ENCODE results near the gene ZNF654. TPM values are rescaled to one million over a fixed set of nuclear protein-coding genes. Genes with fewer than 3 reads are reported as not detected.

Gene ZNF654
- total RNA-seq, 1 experiment from 2014 or later, result 12.9 TPM

- TF ChIP-seq CTCF (IDR thresholded peaks at IDR 0.05; ENCODE audit: unreplicated experiment), result no peak
- no TSS peak for BruUV-seq (replicated peaks)
- Mint-ChIP-seq H3K27ac (ENCODE audit: unreplicated experiment) (no peak overlapping the region), H3K4me3 (ENCODE audit: low read depth, unreplicated experiment) (no peak overlapping the region), H3K36me3 (ENCODE audit: insufficient read depth, unreplicated experiment) (no peaks in the 10 kb centered on the region), H3K4me1 (ENCODE audit: low read depth, unreplicated experiment) (no peaks in the 10 kb centered on the region), H3K27me3 (ENCODE audit: unreplicated experiment) (no peaks in the 10 kb centered on the region), H3K9me3 (ENCODE audit: low read depth, unreplicated experiment) (peaks cover 2% of the 10 kb centered on the region)
- intact Hi-C loops (cut with micrococcal nuclease; ENCODE audit: unreplicated experiment), result no loop called here
- CTCF ChIA-PET, result no interaction called here
- no peak for DNase-seq
These were observed 46.3 kb downstream of the ZNF654 start for GRCh38 chr3:88105325-88105724.

- Mint-ChIP-seq H3K36me3 (ENCODE audit: insufficient read depth, unreplicated experiment) (no peaks in the 10 kb centered on the region), H3K9me3 (ENCODE audit: low read depth, unreplicated experiment) (no peaks in the 10 kb centered on the region), H3K27me3 (ENCODE audit: unreplicated experiment) (no peaks in the 10 kb centered on the region), H3K4me3 (ENCODE audit: low read depth, unreplicated experiment) (no peak overlapping the region), H3K27ac (ENCODE audit: unreplicated experiment) (no peak overlapping the region), H3K4me1 (ENCODE audit: low read depth, unreplicated experiment) (no peaks in the 10 kb centered on the region)
- BruUV-seq (replicated peaks), result no TSS peak
- no peak for TF ChIP-seq CTCF (IDR thresholded peaks at IDR 0.05; ENCODE audit: unreplicated experiment)
- no peak for DNase-seq
- intact Hi-C loops (cut with micrococcal nuclease; ENCODE audit: unreplicated experiment), result loop anchor here (2.0 kb wide), 1 partner anchor 107 kb away; no protein-coding TSS in a partner anchor
- CTCF ChIA-PET, result interaction anchor here (0.6 kb wide), 1 partner anchor 15 kb away, joined by 3 read pairs; no protein-coding TSS in a partner anchor
These were observed 53.2 kb downstream of the ZNF654 start for GRCh38 chr3:88112289-88112688.

GRCh38 chr3:88113311-88114162, 54.5 kb downstream of the ZNF654 start:
- TF ChIP-seq CTCF (IDR thresholded peaks at IDR 0.05; ENCODE audit: unreplicated experiment), result peak; percentile 63
- BruUV-seq (replicated peaks), result no TSS peak
- CTCF ChIA-PET, result interaction anchor here (0.6 to 1.3 kb wide), 5 partner anchors 10 to 344 kb away, joined by 3 to 12 read pairs (median 3); no protein-coding TSS in a partner anchor
- intact Hi-C loops (cut with micrococcal nuclease; ENCODE audit: unreplicated experiment), result loop anchor here (1.0 to 2.0 kb wide), 2 partner anchors 54 to 109 kb away; partner anchors contain the start of genes CGGBP1 and ZNF654
- Mint-ChIP-seq H3K4me3 (ENCODE audit: low read depth, unreplicated experiment) (no peak overlapping the region), H3K27ac (ENCODE audit: unreplicated experiment) (no peak overlapping the region), H3K27me3 (ENCODE audit: unreplicated experiment) (no peaks in the 10 kb centered on the region), H3K4me1 (ENCODE audit: low read depth, unreplicated experiment) (no peaks in the 10 kb centered on the region), H3K36me3 (ENCODE audit: insufficient read depth, unreplicated experiment) (no peaks in the 10 kb centered on the region), H3K9me3 (ENCODE audit: low read depth, unreplicated experiment) (no peaks in the 10 kb centered on the region)
- DNase-seq, result peak; percentile 69

- no peak for TF ChIP-seq CTCF (IDR thresholded peaks at IDR 0.05; ENCODE audit: unreplicated experiment)
- BruUV-seq (replicated peaks), result no TSS peak
- Mint-ChIP-seq H3K4me1 (ENCODE audit: low read depth, unreplicated experiment) (no peaks in the 10 kb centered on the region), H3K4me3 (ENCODE audit: low read depth, unreplicated experiment) (no peak overlapping the region), H3K9me3 (ENCODE audit: low read depth, unreplicated experiment) (no peaks in the 10 kb centered on the region), H3K27me3 (ENCODE audit: unreplicated experiment) (no peaks in the 10 kb centered on the region), H3K27ac (ENCODE audit: unreplicated experiment) (no peak overlapping the region), H3K36me3 (ENCODE audit: insufficient read depth, unreplicated experiment) (no peaks in the 10 kb centered on the region)
- intact Hi-C loops (cut with micrococcal nuclease; ENCODE audit: unreplicated experiment), result no loop called here
- no peak for DNase-seq
- CTCF ChIA-PET, result no interaction called here
These were observed 56.0 kb downstream of the ZNF654 start for GRCh38 chr3:88114878-88115549.

All from Calu3 (cell line).